GM23338 (cell line): Measurements from ENCODE around the gene OXNAD1. TPM values are rescaled to one million over a fixed set of nuclear protein-coding genes. Genes with fewer than 3 reads are reported as not detected.

ENCODE experiments used
- ATAC-seq: fragments of 200-7000 bp; cut with Tn5 transposase; 3 replicates; pipeline ENCODE4 v1.9.1; 2020
- DNase-seq: peaks from one replicate; pipeline ENCODE4 v3.0.0-alpha.2; 2015; ENCODE audit warnings: low spot score
- H2AFZ ChIP-seq: fragments of 200-600 bp; sonication (generic); 2 replicates; pipeline ENCODE4 v1.8.0; 2016; ENCODE audit warnings: antibody characterized with exemption, mild to moderate bottlenecking, moderate library complexity
- H3F3A ChIP-seq: fragments of 200-600 bp; sonication (generic); replicated peaks from 2 replicates; pipeline ENCODE4 v1.8.0; 2017; ENCODE audit warnings: antibody characterized with exemption, mixed run types, low read depth
- H3K27ac ChIP-seq: fragments of 200-600 bp; sonication (generic); 2 replicates; pipeline ENCODE4 v1.6.1; 2016; ENCODE audit warnings: low read depth
- H3K27me3 ChIP-seq: fragments of 200-600 bp; sonication (generic); 2 replicates; pipeline ENCODE4 v1.8.0; 2016; ENCODE audit warnings: mild to moderate bottlenecking, mixed run types, moderate library complexity; ENCODE audit not compliant: insufficient read depth
- H3K36me3 ChIP-seq: fragments of 200-600 bp; sonication (generic); 2 replicates; pipeline ENCODE4 v1.8.0; 2016; ENCODE audit warnings: mild to moderate bottlenecking; ENCODE audit not compliant: insufficient read depth
- H3K4me1 ChIP-seq: fragments of 200-600 bp; sonication (generic); 2 replicates; pipeline ENCODE4 v1.8.0; 2016; ENCODE audit warnings: mild to moderate bottlenecking, moderate library complexity; ENCODE audit not compliant: insufficient read depth
- H3K4me2 ChIP-seq: fragments of 200-600 bp; sonication (generic); 2 replicates; pipeline ENCODE4 v1.7.1; 2017; ENCODE audit warnings: mixed run types
- H3K4me3 ChIP-seq: fragments of 200-600 bp; sonication (generic); 2 replicates; pipeline ENCODE4 v1.6.1; 2016; ENCODE audit warnings: mixed run types
- H3K79me2 ChIP-seq: fragments of 200-600 bp; sonication (generic); replicated peaks from 2 replicates; pipeline ENCODE4 v1.8.0; 2017; ENCODE audit warnings: mild to moderate bottlenecking; ENCODE audit not compliant: insufficient read depth
- H3K9me2 ChIP-seq: fragments of 200-600 bp; sonication (generic); 2 replicates; pipeline ENCODE4 v1.8.0; 2017; ENCODE audit not compliant: insufficient read depth
- H4K20me1 ChIP-seq: fragments of 200-600 bp; sonication (generic); replicated peaks from 2 replicates; pipeline ENCODE4 v1.8.0; 2017; ENCODE audit warnings: mild to moderate bottlenecking; ENCODE audit not compliant: insufficient read depth
- H3K27ac Mint-ChIP-seq: 2 replicates; pipeline ENCODE4 v1.8.0; 2020; ENCODE audit warnings: inconsistent platforms, mild to moderate bottlenecking, moderate library complexity, mixed read lengths
- H3K27me3 Mint-ChIP-seq: 3 replicates; pipeline ENCODE4 v1.8.0; 2022; ENCODE audit warnings: low read depth, mild to moderate bottlenecking, moderate library complexity, mixed read lengths, inconsistent platforms; ENCODE audit not compliant: insufficient read depth, poor library complexity
- H3K36me3 Mint-ChIP-seq: 3 replicates; pipeline ENCODE4 v1.8.0; 2021; ENCODE audit warnings: low read depth, mild to moderate bottlenecking, inconsistent platforms, moderate library complexity, mixed read lengths
- H3K4me1 Mint-ChIP-seq: 3 replicates; pipeline ENCODE4 v1.8.0; 2020; ENCODE audit warnings: mild to moderate bottlenecking, inconsistent platforms, mixed read lengths
- H3K4me3 Mint-ChIP-seq: 3 replicates; pipeline ENCODE4 v1.8.0; 2021; ENCODE audit warnings: moderate library complexity, mild to moderate bottlenecking, inconsistent platforms, mixed read lengths
- H3K9me3 Mint-ChIP-seq: 3 replicates; pipeline ENCODE4 v1.8.0; 2020; ENCODE audit warnings: moderate library complexity, mild to moderate bottlenecking, inconsistent platforms, mixed read lengths
- EZH2phosphoT487 ChIP-seq: fragments of 200-600 bp; sonication (generic); IDR thresholded peaks from one replicate; pipeline ENCODE4 v1.8.1; 2018; ENCODE audit warnings: antibody characterized with exemption; ENCODE audit not compliant: unreplicated experiment
- JUNB ChIP-seq: IDR thresholded peaks from one replicate; pipeline ENCODE4 v1.6.1; 2016; ENCODE audit warnings: antibody characterized with exemption; ENCODE audit not compliant: unreplicated experiment
- POLR2AphosphoS5 ChIP-seq: IDR thresholded peaks from 2 replicates; pipeline ENCODE4 v1.6.1; 2016; ENCODE audit warnings: antibody characterized with exemption, low read depth
- ZNF331 ChIP-seq: fragments of 250-450 bp; sonication (Bioruptor Pico); IDR thresholded peaks from 2 replicates; pipeline ENCODE4 v1.5.0; 2020; ENCODE audit warnings: low read depth, mild to moderate bottlenecking, moderate library complexity
- ZNF462 ChIP-seq: fragments of 250-450 bp; sonication (Bioruptor Pico); IDR thresholded peaks from 2 replicates; pipeline ENCODE4 v1.5.0; 2020; ENCODE audit warnings: mild to moderate bottlenecking, moderate library complexity
- polyA plus RNA-seq: library from polyadenylated mRNA; unstranded; fragments of >200 nt; fragmentation: Nextera tagmentation; extraction: Ambion mirVana; gene quantifications from 2 replicates; pipeline ENCODE4 v1.2.1, GENCODE V29; 2016
- total RNA-seq: library from RNA; depleted of rRNA; stranded (reverse); fragments of >200 nt; shearing (Covaris generic); gene quantifications from 2 replicates; pipeline ENCODE4 v1.2.3, GENCODE V29; 2014

OXNAD1 gene
- total and polyA plus RNA-seq, 2 experiments from 2014 or later, result 22.9 to 34.2 TPM

- no peak for TF ChIP-seq ZNF462 (CRISPR knock-in tag)
- TF ChIP-seq ZNF331, result no peak
- no peak for TF ChIP-seq EZH2phosphoT487
Observed at GRCh38 chr3:16347548-16347947, 82.5 kb downstream of the OXNAD1 start (continued).

GRCh38 chr3:16349986-16350596 is 85.1 kb downstream of the OXNAD1 start:
- Histone ChIP-seq H3K4me3 (no peak overlapping the region), H3K4me2 (no peak overlapping the region), H3K27me3 (no peaks in the 10 kb centered on the region), H4K20me1 (no peaks in the 10 kb centered on the region), H3K4me1 (peaks cover 30% of the 10 kb centered on the region), H3K79me2 (no peaks in the 10 kb centered on the region), H2AFZ (no peak overlapping the region), H3K9me2 (peaks cover 7% of the 10 kb centered on the region), H3K36me3 (no peaks in the 10 kb centered on the region), H3K27ac (no peak overlapping the region), H3F3A (no peaks in the 10 kb centered on the region)
- Mint-ChIP-seq H3K27me3 (peaks cover 4% of the 10 kb centered on the region), H3K27ac (no peak overlapping the region), H3K4me3 (no peak overlapping the region), H3K4me1 (peaks cover 44% of the 10 kb centered on the region), H3K9me3 (no peaks in the 10 kb centered on the region; the same call in 1 of the 3 replicates), H3K36me3 (peaks cover 23% of the 10 kb centered on the region)
- ATAC-seq (no peak), DNase-seq (no peak)
- TF ChIP-seq ZNF462 (CRISPR knock-in tag) (no peak), POLR2AphosphoS5 (no peak), JUNB (no peak)
